Memory B cell (primary cell): ENCODE data around the gene DENND2A.
"Not testable (repeated sequence)": the region's sequence is repeated elsewhere in the genome, so short reads cannot be mapped to it uniquely, and the experiment has no call there.

Source experiments
- ATAC-seq: fragments of 150-1000 bp; cut with Tn5 transposase; 2 replicates; pipeline ENCODE4 v1.10.0; 2021; ENCODE audit warnings: low read depth, mild to moderate bottlenecking, moderate library complexity
- DNase-seq, 2 donors: peaks; one replicate each; pipeline ENCODE4 v3.0.0; 2022; ENCODE audit warnings: low spot score in 2 of 2
- H3K27ac Mint-ChIP-seq: one replicate; pipeline ENCODE4 v1.8.0; 2022; ENCODE audit warnings: mild to moderate bottlenecking, moderate library complexity, mixed read lengths
- H3K27me3 Mint-ChIP-seq: one replicate; pipeline ENCODE4 v1.8.0; 2022; ENCODE audit warnings: mixed read lengths
- H3K36me3 Mint-ChIP-seq: one replicate; pipeline ENCODE4 v1.8.0; 2022; ENCODE audit warnings: mild to moderate bottlenecking, mixed read lengths
- H3K4me1 Mint-ChIP-seq: one replicate; pipeline ENCODE4 v1.8.0; 2022; ENCODE audit warnings: mixed read lengths
- H3K4me3 Mint-ChIP-seq: one replicate; pipeline ENCODE4 v1.8.0; 2022; ENCODE audit warnings: mild to moderate bottlenecking, moderate library complexity, mixed read lengths
- H3K9me3 Mint-ChIP-seq: one replicate; pipeline ENCODE4 v1.8.0; 2022; ENCODE audit warnings: mixed read lengths

The DENND2A gene

DNA sequence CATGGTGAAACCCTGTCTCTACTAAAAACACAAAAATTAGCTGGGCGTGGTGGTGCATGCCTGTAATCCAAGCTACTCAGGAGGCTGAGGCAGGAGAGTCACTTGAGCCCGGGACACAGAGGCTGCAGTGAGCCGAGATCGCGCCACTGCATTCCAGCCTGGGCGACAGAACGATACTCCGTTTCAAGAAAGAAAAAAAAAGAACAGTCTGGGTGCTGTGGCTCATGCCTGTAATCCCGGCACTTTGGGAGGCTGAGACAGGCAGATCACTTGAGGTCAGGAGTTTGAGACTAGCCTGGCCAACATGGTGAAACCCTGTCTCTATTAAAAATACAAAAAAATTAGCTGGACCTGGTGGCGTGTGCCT, 15.4 kb downstream of the DENND2A start:
- not testable (repeated sequence) for DNase-seq, H3K4me3 Mint-ChIP-seq, ATAC-seq, H3K36me3 Mint-ChIP-seq, H3K27ac Mint-ChIP-seq, H3K9me3 Mint-ChIP-seq, H3K27me3 Mint-ChIP-seq, H3K4me1 Mint-ChIP-seq

GRCh38 chr7:140624392-140625191, 16.0 kb downstream of the DENND2A start:
- Mint-ChIP-seq H3K36me3 (no peaks in the 10 kb centered on the region), H3K27me3 (peaks cover 2% of the 10 kb centered on the region), H3K9me3 (no peaks in the 10 kb centered on the region), H3K4me3 (no peak overlapping the region), H3K27ac (no peak overlapping the region), H3K4me1 (peaks cover 3% of the 10 kb centered on the region)
- ATAC-seq (no peak), DNase-seq (no peak)

DNA sequence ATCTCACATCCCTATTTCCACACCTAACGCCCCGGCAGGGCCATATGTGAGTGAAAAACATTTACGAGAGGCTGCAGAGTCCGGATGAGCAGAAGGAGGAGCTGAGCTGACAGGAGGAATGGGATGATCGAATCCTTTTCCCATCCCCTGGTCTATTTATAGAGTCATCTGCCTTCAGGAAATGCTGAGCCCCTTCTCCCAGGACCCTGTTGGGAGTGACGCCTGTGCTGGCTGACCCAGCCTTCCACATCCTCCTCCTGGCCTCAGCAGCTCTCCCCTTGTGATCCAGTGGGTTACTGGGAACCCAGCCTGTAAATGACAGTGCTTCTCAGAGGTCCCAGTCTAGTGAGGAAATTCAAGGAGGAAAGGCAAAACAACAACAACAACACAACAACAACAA, 16.6 kb downstream of the DENND2A start:
- ATAC-seq: no peak
- no peak for DNase-seq
- Mint-ChIP-seq H3K36me3 (no peaks in the 10 kb centered on the region), H3K27me3 (peaks cover 2% of the 10 kb centered on the region), H3K27ac (no peak overlapping the region), H3K9me3 (no peaks in the 10 kb centered on the region), H3K4me1 (peaks cover 3% of the 10 kb centered on the region), H3K4me3 (no peak overlapping the region)

GRCh38 chr7:140621401-140622021, 19.1 kb downstream of the DENND2A start:
- no peak overlapping the region for H3K27ac Mint-ChIP-seq
- H3K9me3 Mint-ChIP-seq: no peaks in the 10 kb centered on the region
- H3K36me3 Mint-ChIP-seq: no peaks in the 10 kb centered on the region
- peaks cover 3% of the 10 kb centered on the region for H3K4me1 Mint-ChIP-seq
- peaks cover 1% of the 10 kb centered on the region for H3K27me3 Mint-ChIP-seq
- DNase-seq (no peak), ATAC-seq (no peak)
- no peak overlapping the region for H3K4me3 Mint-ChIP-seq

- not testable (repeated sequence) for H3K4me1 Mint-ChIP-seq, DNase-seq, H3K27ac Mint-ChIP-seq, ATAC-seq, H3K36me3 Mint-ChIP-seq, H3K27me3 Mint-ChIP-seq, H3K4me3 Mint-ChIP-seq, H3K9me3 Mint-ChIP-seq
These were observed 20.6 kb downstream of the DENND2A start for GRCh38 chr7:140619915-140620510.

DNA sequence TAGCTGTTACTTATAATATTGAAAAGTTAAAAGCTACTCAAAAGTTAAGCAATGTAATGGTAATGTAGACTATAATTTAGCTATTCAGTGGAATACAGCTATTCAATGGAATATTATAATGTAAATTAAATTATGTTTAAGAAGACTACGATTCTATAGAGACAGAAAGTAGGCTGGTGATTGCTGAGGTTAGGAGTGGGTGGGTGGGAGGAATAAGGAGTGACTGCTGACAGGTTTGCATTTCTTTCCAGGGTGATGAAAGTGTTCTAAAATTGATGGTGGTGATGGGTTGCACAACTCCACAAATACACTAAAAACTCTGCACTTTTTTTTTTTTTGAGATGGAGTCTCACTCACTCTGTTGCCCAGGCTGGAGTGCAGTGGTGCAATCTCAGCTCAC, 21.4 kb downstream of the DENND2A start:
- Mint-ChIP-seq H3K27ac (no peak overlapping the region), H3K4me3 (no peak overlapping the region), H3K27me3 (no peaks in the 10 kb centered on the region), H3K4me1 (peaks cover 3% of the 10 kb centered on the region), H3K36me3 (no peaks in the 10 kb centered on the region), H3K9me3 (no peaks in the 10 kb centered on the region)
- ATAC-seq (no peak), DNase-seq (no peak)

GRCh38 chr7:140618306-140618705, 22.3 kb downstream of the DENND2A start:
- Mint-ChIP-seq H3K36me3 (no peaks in the 10 kb centered on the region), H3K4me1 (peaks cover 3% of the 10 kb centered on the region), H3K4me3 (no peak overlapping the region), H3K9me3 (no peaks in the 10 kb centered on the region), H3K27ac (no peak overlapping the region), H3K27me3 (no peaks in the 10 kb centered on the region)
- DNase-seq (no peak), ATAC-seq (no peak)

- H3K36me3 Mint-ChIP-seq: no peaks in the 10 kb centered on the region
- no peak for DNase-seq
- H3K4me1 Mint-ChIP-seq: peaks cover 3% of the 10 kb centered on the region
- no peaks in the 10 kb centered on the region for H3K27me3 Mint-ChIP-seq
- no peak overlapping the region for H3K27ac Mint-ChIP-seq
- H3K9me3 Mint-ChIP-seq: no peaks in the 10 kb centered on the region
- no peak overlapping the region for H3K4me3 Mint-ChIP-seq
- no peak for ATAC-seq
These were observed 23.5 kb downstream of the DENND2A start for GRCh38 chr7:140617081-140617480.

DNA sequence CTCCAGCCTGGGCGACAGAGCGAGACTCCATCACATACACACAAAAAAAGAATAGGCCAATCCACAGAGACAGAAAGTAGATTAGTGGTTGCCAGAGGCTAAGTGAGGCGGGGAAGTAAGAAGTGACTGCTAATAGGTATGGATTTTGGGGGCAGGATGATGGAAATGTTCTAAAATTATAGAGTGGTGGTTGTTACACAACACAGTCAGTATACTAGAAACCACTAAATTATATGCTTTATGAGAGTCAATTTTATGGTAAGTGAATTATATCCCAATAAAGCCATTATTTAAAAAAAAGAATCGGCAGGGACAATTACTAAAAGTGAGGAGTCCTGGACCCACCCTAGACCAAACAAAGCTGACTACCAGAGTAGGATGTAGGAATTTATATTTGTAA, 24.3 kb downstream of the DENND2A start:
- H3K4me1 Mint-ChIP-seq: no peaks in the 10 kb centered on the region
- H3K4me3 Mint-ChIP-seq: no peak overlapping the region
- H3K36me3 Mint-ChIP-seq: no peaks in the 10 kb centered on the region
- H3K9me3 Mint-ChIP-seq: no peaks in the 10 kb centered on the region
- no peak for ATAC-seq
- no peak for DNase-seq
- no peaks in the 10 kb centered on the region for H3K27me3 Mint-ChIP-seq
- H3K27ac Mint-ChIP-seq: no peak overlapping the region

- ATAC-seq (no peak), DNase-seq (no peak)
- no peaks in the 10 kb centered on the region for H3K4me1 Mint-ChIP-seq
- H3K27ac Mint-ChIP-seq: no peak overlapping the region
- no peaks in the 10 kb centered on the region for H3K9me3 Mint-ChIP-seq
- H3K4me3 Mint-ChIP-seq: no peak overlapping the region
- no peaks in the 10 kb centered on the region for H3K36me3 Mint-ChIP-seq
- no peaks in the 10 kb centered on the region for H3K27me3 Mint-ChIP-seq
These were observed 29.0 kb downstream of the DENND2A start for GRCh38 chr7:140611641-140612040.

DNA sequence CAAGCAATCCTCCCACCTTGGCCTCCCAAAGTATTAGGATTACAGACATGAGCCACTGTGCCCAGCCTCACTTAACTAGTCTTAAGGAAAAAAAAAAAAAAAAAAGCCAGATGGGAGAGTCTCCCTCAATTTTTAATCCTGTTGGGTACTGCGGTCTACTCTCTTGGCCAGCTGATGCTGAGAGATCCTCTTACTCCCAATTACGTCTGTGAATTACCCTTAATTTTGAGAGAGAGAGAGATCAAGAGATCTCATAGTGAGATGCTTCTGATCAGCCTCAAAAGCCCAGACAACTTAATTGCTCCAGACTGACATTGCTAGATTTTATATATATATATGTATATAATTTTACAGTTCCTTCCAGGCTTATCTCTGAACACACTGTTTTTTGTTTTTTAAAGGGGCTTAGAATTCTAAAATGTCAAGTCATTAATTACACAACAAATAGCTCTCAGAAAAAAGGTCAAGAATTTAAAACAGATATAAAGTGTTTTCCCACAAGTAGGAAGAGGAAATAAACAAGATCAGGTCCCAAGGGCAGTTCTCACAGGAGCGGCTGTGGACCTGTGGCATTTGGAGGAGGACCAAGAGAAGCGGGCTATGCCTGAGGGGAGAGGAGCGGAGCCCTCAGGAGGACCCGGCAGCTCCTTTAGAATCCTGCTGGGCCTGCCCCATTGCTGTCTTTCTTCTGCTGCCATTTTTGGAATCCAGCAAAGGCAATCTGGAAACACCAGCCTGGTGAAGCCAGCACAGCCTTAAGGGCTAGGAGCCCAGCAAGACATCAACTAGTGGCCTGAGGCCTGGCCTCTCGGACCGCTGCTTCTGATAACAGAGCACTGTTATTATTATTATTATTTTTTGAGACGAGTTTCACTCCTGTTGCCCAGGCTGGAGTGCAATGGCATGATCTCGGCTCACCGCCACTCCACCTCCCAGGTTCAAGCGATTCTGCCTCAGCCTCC, 30.1 kb downstream of the DENND2A start:
- Mint-ChIP-seq H3K27ac (no peak overlapping the region), H3K4me1 (no peaks in the 10 kb centered on the region), H3K4me3 (no peak overlapping the region), H3K27me3 (no peaks in the 10 kb centered on the region), H3K9me3 (no peaks in the 10 kb centered on the region), H3K36me3 (no peaks in the 10 kb centered on the region)
- ATAC-seq (no peak), DNase-seq (no peak)

DNA sequence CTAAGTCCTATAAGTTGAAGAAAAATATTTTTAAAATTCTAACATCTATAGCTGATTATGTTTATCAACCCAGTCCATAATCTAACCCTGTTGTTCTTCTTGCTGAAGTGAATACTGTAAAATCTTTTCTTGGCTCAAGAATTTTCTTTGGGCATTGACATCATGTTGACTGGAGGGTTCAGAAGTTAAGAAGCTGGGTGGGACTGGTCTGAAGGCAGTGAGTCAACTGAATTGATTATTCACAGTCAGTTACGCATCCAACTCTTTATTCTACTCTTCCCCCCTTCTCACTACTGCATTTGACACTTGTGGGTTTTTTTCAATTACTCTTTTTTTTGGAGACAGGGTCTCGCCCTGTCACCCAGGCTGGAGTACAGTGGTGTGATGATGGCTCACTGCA, 31.0 kb downstream of the DENND2A start:
- H3K9me3 Mint-ChIP-seq: no peaks in the 10 kb centered on the region
- no peak for DNase-seq
- no peak overlapping the region for H3K27ac Mint-ChIP-seq
- H3K27me3 Mint-ChIP-seq: no peaks in the 10 kb centered on the region
- ATAC-seq: no peak
- H3K4me1 Mint-ChIP-seq: no peaks in the 10 kb centered on the region
- H3K4me3 Mint-ChIP-seq: no peak overlapping the region
- no peaks in the 10 kb centered on the region for H3K36me3 Mint-ChIP-seq

DNA sequence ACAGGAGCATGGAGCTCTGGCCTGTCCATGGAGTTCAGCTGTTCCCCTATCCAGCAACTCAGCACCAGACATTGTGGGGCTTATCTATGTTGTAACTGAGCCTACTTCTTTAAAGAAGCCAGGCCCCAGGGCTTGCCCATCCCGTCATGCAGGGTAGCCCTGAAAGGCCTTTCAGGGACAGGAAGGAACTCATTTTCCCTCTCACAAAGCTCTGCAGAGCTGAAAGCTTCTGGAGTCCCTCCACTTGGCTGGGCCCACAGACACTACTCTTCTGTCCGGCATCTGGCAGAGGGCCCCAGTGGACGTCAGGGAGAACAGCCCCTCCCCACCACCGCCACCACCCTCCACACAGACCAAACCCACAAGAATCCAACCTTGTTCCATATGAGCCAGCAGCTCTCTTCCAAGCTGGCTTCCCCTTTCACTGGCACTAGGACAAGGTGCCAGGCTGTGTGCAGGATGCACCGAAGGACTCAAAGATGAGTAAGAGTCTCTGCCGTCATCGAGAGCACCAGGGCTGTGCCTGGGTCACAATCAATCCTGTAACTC, 33.1 kb downstream of the DENND2A start:
- H3K4me3 Mint-ChIP-seq: no peak overlapping the region

GRCh38 chr7:140605337-140605736, 35.3 kb downstream of the DENND2A start:
- ATAC-seq (no peak), DNase-seq (no peak)
- no peak overlapping the region for H3K4me3 Mint-ChIP-seq
- H3K4me1 Mint-ChIP-seq: no peaks in the 10 kb centered on the region
- no peaks in the 10 kb centered on the region for H3K36me3 Mint-ChIP-seq
- no peaks in the 10 kb centered on the region for H3K9me3 Mint-ChIP-seq
- peaks cover 4% of the 10 kb centered on the region for H3K27me3 Mint-ChIP-seq
- H3K27ac Mint-ChIP-seq: no peak overlapping the region

More for the DNA sequence above, 33.1 kb downstream of the DENND2A start:
- no peaks in the 10 kb centered on the region for H3K4me1 Mint-ChIP-seq
- DNase-seq (no peak), ATAC-seq (no peak)
- no peaks in the 10 kb centered on the region for H3K27me3 Mint-ChIP-seq
- H3K27ac Mint-ChIP-seq: no peak overlapping the region
- H3K9me3 Mint-ChIP-seq: no peaks in the 10 kb centered on the region
- H3K36me3 Mint-ChIP-seq: no peaks in the 10 kb centered on the region
